ENCODE data around the gene ADAP1.

DNA sequence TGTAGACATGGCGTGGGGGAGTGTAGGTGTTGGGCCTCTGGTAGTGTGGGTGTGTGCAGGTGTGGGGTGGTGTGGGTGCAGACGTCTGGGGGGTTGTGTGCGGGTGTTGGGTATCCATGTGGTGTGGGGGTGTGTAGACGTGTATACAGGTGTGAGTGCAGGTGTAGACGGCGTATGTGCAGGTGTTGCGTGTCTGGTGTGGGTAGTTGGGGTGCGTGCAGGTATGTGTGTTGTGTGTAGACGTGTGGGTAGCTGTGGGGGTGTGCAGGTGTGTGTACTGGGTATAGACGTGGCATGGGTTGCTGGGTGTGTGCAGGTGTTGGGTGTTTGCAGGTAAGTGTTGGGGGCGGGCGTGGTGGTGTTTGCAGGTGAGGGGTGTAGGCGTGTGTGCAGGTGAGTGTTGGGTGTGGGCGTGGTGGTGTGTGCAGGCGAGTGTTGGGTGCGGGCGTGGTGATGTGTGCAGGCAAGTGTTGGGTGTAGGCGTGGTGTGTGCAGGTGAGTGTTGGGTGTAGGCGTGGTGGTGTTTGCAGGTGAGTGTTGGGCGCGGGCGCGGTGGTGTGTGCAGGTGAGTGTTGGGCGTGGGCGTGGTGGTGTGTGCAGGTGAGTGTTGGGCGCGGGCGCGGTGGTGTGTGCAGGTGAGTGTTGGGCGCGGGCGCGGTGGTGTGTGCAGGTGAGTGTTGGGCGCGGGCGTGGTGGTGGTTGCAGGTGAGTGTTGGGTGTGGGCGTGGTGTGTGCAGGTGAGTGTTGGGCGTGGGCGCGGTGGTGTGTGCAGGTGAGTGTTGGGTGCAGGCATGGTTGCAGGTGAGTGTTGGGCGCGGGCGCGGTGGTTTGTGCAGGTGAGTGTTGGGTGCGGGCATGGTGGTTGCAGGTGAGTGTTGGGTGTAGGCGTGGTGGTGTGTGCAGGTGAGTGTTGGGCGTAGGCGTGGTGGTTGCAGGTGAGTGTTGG is 61.6 kb downstream of the ADAP1 start:
- TF ChIP-seq, protein P1, sequence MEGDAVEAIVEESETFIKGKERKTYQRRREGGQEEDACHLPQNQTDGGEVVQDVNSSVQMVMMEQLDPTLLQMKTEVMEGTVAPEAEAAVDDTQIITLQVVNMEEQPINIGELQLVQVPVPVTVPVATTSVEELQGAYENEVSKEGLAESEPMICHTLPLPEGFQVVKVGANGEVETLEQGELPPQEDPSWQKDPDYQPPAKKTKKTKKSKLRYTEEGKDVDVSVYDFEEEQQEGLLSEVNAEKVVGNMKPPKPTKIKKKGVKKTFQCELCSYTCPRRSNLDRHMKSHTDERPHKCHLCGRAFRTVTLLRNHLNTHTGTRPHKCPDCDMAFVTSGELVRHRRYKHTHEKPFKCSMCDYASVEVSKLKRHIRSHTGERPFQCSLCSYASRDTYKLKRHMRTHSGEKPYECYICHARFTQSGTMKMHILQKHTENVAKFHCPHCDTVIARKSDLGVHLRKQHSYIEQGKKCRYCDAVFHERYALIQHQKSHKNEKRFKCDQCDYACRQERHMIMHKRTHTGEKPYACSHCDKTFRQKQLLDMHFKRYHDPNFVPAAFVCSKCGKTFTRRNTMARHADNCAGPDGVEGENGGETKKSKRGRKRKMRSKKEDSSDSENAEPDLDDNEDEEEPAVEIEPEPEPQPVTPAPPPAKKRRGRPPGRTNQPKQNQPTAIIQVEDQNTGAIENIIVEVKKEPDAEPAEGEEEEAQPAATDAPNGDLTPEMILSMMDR (IDR thresholded peaks at IDR 0.05), result no peak
- TF ChIP-seq POLR2A (IDR thresholded peaks at IDR 0.05), result no peak

Measured in lower leg skin (tissue), 3 donors.